Measurements from ENCODE around the gene UBE2V1.
A peak's percentile ranks its signal among the peaks of the same experiment; 100 is the strongest.
"Not testable (repeated sequence)": the region's sequence is repeated elsewhere in the genome, so short reads cannot be mapped to it uniquely, and the experiment has no call there.

UBE2V1 gene

GRCh38 chr20:50092436-50092835, 20.5 kb downstream of the UBE2V1 start:
- DNase-seq = no peak

- no peak for DNase-seq
Measured at GRCh38 chr20:50089787-50090177, 23.2 kb downstream of the UBE2V1 start.

- DNase-seq = peak; percentile 15
Measured at GRCh38 chr20:50089140-50089786, 23.7 kb downstream of the UBE2V1 start.

- no peak for DNase-seq
Measured at GRCh38 chr20:50088022-50088421, 24.9 kb downstream of the UBE2V1 start.

- DNase-seq = peak; percentile 40
Measured at GRCh38 chr20:50085481-50086365, 27.2 kb downstream of the UBE2V1 start.

- no peak for DNase-seq
Measured at GRCh38 chr20:50085146-50085480, 27.8 kb downstream of the UBE2V1 start.

GRCh38 chr20:50083034-50083433, 29.9 kb downstream of the UBE2V1 start:
- DNase-seq = no peak

GRCh38 chr20:50082056-50082455, 30.9 kb downstream of the UBE2V1 start:
- not testable (repeated sequence) for DNase-seq

- no peak for DNase-seq
Measured at GRCh38 chr20:50077818-50078601, 34.9 kb downstream of the UBE2V1 start.

GRCh38 chr20:50073500-50073899, 39.5 kb downstream of the UBE2V1 start:
- no peak for DNase-seq

GRCh38 chr20:50071039-50071888, 41.7 kb downstream of the UBE2V1 start:
- peak; percentile 99 for DNase-seq

GRCh38 chr20:50070361-50070760, 42.6 kb downstream of the UBE2V1 start:
- DNase-seq = no peak

- DNase-seq = no peak
Measured at GRCh38 chr20:50068041-50068651, 44.8 kb downstream of the UBE2V1 start.

GRCh38 chr20:50067461-50067860, 45.5 kb downstream of the UBE2V1 start:
- no peak for DNase-seq

GRCh38 chr20:50067018-50067417, 45.9 kb downstream of the UBE2V1 start:
- DNase-seq = no peak

- DNase-seq = no peak
Measured at GRCh38 chr20:50066161-50066834, 46.7 kb downstream of the UBE2V1 start.

- no peak for DNase-seq
Measured at GRCh38 chr20:50065325-50065615, 47.7 kb downstream of the UBE2V1 start.

- DNase-seq = not testable (repeated sequence)
Measured at GRCh38 chr20:50063763-50064162, 49.2 kb downstream of the UBE2V1 start.

GRCh38 chr20:50062006-50062838, 50.7 kb downstream of the UBE2V1 start:
- DNase-seq = no peak

GRCh38 chr20:50061151-50062005, 51.6 kb downstream of the UBE2V1 start:
- no peak for DNase-seq
